Endothelial cell of umbilical vein (primary cell): ENCODE measurements around the gene CMBL. TPM values are rescaled to one million over a fixed set of nuclear protein-coding genes. Genes with fewer than 3 reads are reported as not detected.

Source experiments
- BruUV-seq: library from RNA; stranded (reverse); fragments of 400-500 nt; replicated peaks from 2 replicates; lab custom pipeline; 2021; lab: Mats Ljungman, UMichigan
- CTCF ChIA-PET: fragments of 300-600, 350-600 bp; sonication (Branson Sonifier 250); formaldehyde crosslinking; loops from one replicate; lab custom pipeline; 2021; ENCODE audit warnings: antibody characterized with exemption, inconsistent platforms; lab: Charles Lee
- POLR2A ChIA-PET: fragments of 300-600, 350-600 bp; sonication (Branson Sonifier 250); formaldehyde crosslinking; loops from one replicate; lab custom pipeline; 2021; ENCODE audit warnings: antibody characterized with exemption, inconsistent platforms; lab: Charles Lee
- DNase-seq: peaks from one replicate; pipeline ENCODE4 v3.0.0-alpha.2; 2011; ENCODE audit warnings: low read depth, low spot score
- FAIRE-seq: peaks from 2 replicates; lab custom pipeline; 2011; peaks lifted over from hg19 to GRCh38; lab: Jason Lieb, UNC
- H2AFZ ChIP-seq: 2 replicates; pipeline ENCODE4 v1.6.0; 2012; ENCODE audit warnings: low read depth, low read length, control low read depth, inconsistent platforms
- H3K27ac ChIP-seq: 2 replicates; pipeline ENCODE4 v1.5.1; 2011; ENCODE audit warnings: low read depth, mild to moderate bottlenecking, control low read depth, low read length, moderate library complexity; ENCODE audit not compliant: insufficient read depth
- H3K27me3 ChIP-seq, 2 experiments: 2 replicates each; pipeline versions ENCODE4 v1.6.0 to v1.6.1; 2011; ENCODE audit warnings: low read length in 2 of 2, mixed read lengths in 1 of 2; ENCODE audit not compliant: control insufficient read depth in 2 of 2, insufficient read depth in 2 of 2
- H3K36me3 ChIP-seq, 2 experiments: 2 replicates in 1 of 2; 3 replicates in 1 of 2; pipeline ENCODE4 v1.5.1; 2011; ENCODE audit warnings: low read length in 2 of 2, mild to moderate bottlenecking in 1 of 2, moderate library complexity in 1 of 2; ENCODE audit not compliant: control insufficient read depth in 2 of 2, insufficient read depth in 2 of 2; ENCODE audit errors: extremely low read depth in 1 of 2
- H3K4me1 ChIP-seq: 3 replicates; pipeline ENCODE4 v1.5.1; 2011; ENCODE audit warnings: mild to moderate bottlenecking, low read length; ENCODE audit not compliant: control insufficient read depth, insufficient read depth; ENCODE audit errors: extremely low read depth
- H3K4me2 ChIP-seq: 2 replicates; pipeline ENCODE4 v1.6.1; 2011; ENCODE audit warnings: low read length, control low read depth, mixed read lengths; ENCODE audit not compliant: insufficient read depth
- H3K4me3 ChIP-seq, 3 experiments: fragments of 200-600 bp in 1 of 3; sonication (generic), shearing (Covaris generic) in 1 of 3; replicated peaks in 1 of 3; 2 replicates each; pipeline ENCODE4 v1.5.1; 2011 to 2016; ENCODE audit warnings: control low read depth in 3 of 3, low read length in 3 of 3, mild to moderate bottlenecking in 2 of 3, inconsistent platforms in 1 of 3, low read depth in 1 of 3, moderate library complexity in 1 of 3; ENCODE audit not compliant: insufficient read depth in 1 of 3
- H3K79me2 ChIP-seq: 2 replicates; pipeline ENCODE4 v1.6.0; 2012; ENCODE audit warnings: low read length, inconsistent platforms; ENCODE audit not compliant: control insufficient read depth, insufficient read depth
- H3K9ac ChIP-seq: replicated peaks from 2 replicates; pipeline ENCODE3; 2011; ENCODE audit warnings: low read length, control low read depth; ENCODE audit not compliant: insufficient read depth; ENCODE audit errors: extremely low read depth
- H3K9me1 ChIP-seq: replicated peaks from 3 replicates; pipeline ENCODE4 v1.6.0; 2011; ENCODE audit warnings: mild to moderate bottlenecking, low read length; ENCODE audit not compliant: control insufficient read depth, insufficient read depth; ENCODE audit errors: extremely low read depth
- H3K9me3 ChIP-seq: replicated peaks from 2 replicates; pipeline ENCODE4 v1.5.1; 2012; ENCODE audit warnings: low read length, inconsistent platforms; ENCODE audit not compliant: control insufficient read depth, insufficient read depth
- H4K20me1 ChIP-seq: replicated peaks from 2 replicates; pipeline ENCODE3; 2011; ENCODE audit warnings: mild to moderate bottlenecking, low read length; ENCODE audit not compliant: control insufficient read depth, insufficient read depth; ENCODE audit errors: extremely low read depth
- CTCF ChIP-seq, 2 donors: IDR thresholded peaks; 1 replicate in 1 of 2; 2 replicates in 1 of 2; pipeline ENCODE4 v1.5.1; 2011; ENCODE audit warnings: low read length in 2 of 2, mild to moderate bottlenecking in 2 of 2, moderate library complexity in 2 of 2, control low read depth in 1 of 2, inconsistent platforms in 1 of 2, low read depth in 1 of 2; ENCODE audit not compliant: insufficient read depth in 1 of 2; ENCODE audit errors: extremely low read depth in 1 of 2
- EZH2 ChIP-seq: IDR thresholded peaks from 2 replicates; pipeline ENCODE4 v1.6.1; 2012; ENCODE audit warnings: borderline replicate concordance, low read depth, mild to moderate bottlenecking, moderate library complexity, low read length, inconsistent platforms; ENCODE audit not compliant: severe bottlenecking
- FOS ChIP-seq: IDR thresholded peaks from 2 replicates; pipeline ENCODE4 v1.6.1; 2011; ENCODE audit warnings: mild to moderate bottlenecking, low read length, moderate library complexity, borderline replicate concordance; ENCODE audit not compliant: insufficient read depth
- GATA2 ChIP-seq: IDR thresholded peaks from 2 replicates; pipeline ENCODE4 v1.7.0; 2011; ENCODE audit warnings: low read depth, mild to moderate bottlenecking, moderate library complexity, mixed read lengths, low read length; ENCODE audit not compliant: insufficient read length, insufficient read depth
- JUN ChIP-seq: IDR thresholded peaks from 2 replicates; pipeline ENCODE4 v1.6.1; 2011; ENCODE audit warnings: borderline replicate concordance, low read depth; ENCODE audit not compliant: insufficient read length, insufficient read depth
- MAX ChIP-seq: IDR thresholded peaks from 2 replicates; pipeline ENCODE4 v1.6.1; 2011; ENCODE audit not compliant: insufficient read depth, insufficient read length
- MYC ChIP-seq: IDR thresholded peaks from one replicate; pipeline ENCODE4 v1.6.1; 2011; ENCODE audit warnings: mild to moderate bottlenecking, low read depth, low read length
- POLR2A ChIP-seq: IDR thresholded peaks from 2 replicates; pipeline ENCODE4 v1.6.1; 2012; ENCODE audit warnings: low read depth, mild to moderate bottlenecking, control low read depth, low read length
- POLR2AphosphoS5 ChIP-seq: IDR thresholded peaks from 2 replicates; pipeline ENCODE4 v1.6.1; 2012; ENCODE audit warnings: low read depth, mild to moderate bottlenecking, control low read depth, low read length, moderate library complexity; ENCODE audit not compliant: insufficient read depth
- dilution Hi-C: fragments of 300-500 bp; cut with MboI; formaldehyde crosslinking; loops from one replicate; pipeline ENCODE4 v1.15.0; 2019; ENCODE audit warnings: low sequenced_read_pairs; ENCODE audit not compliant: extremely low pct_ligation_motif_present
- intact Hi-C: fragments of 100-400 bp; cut with micrococcal nuclease; formaldehyde crosslinking; loops from one replicate; pipeline ENCODE4 v1.10.0; 2022
- polyA plus RNA-seq, 4 experiments: library from polyadenylated mRNA; depleted of rRNA in 3 of 4; stranded (reverse) in 3 of 4; unstranded in 1 of 4; fragments of >200 nt; gene quantifications; 2 replicates each; pipeline versions ENCODE4 v1.2.1 to v1.2.3, GENCODE V29; 2011 to 2012; ENCODE audit warnings: missing spikeins in 1 of 4
- total RNA-seq: library from RNA; stranded (reverse); gene quantifications from 2 replicates; pipeline ENCODE4 v1.2.3, GENCODE V29; 2021

The CMBL gene
- total and polyA plus RNA-seq, 2 donors (not counting 3 experiments of a cell fraction or from before 2014, with no cell fraction given) = 15.9 to 19.8 TPM

GRCh38 chr5:10329820-10330481, 22.2 kb upstream of the CMBL start:
- Histone ChIP-seq H3K27ac (no peak overlapping the region), H3K36me3 (no peaks in the 10 kb centered on the region), H3K9me1 (no peaks in the 10 kb centered on the region), H3K27me3 (peaks cover 9 to 16% of the 10 kb centered on the region in 2 experiments), H3K9ac (no peak overlapping the region), H3K4me2 (no peak overlapping the region), H4K20me1 (no peaks in the 10 kb centered on the region), H2AFZ (no peak overlapping the region), H3K79me2 (no peaks in the 10 kb centered on the region), H3K4me3 (no peak overlapping the region), H3K9me3 (no peaks in the 10 kb centered on the region), H3K4me1 (no peaks in the 10 kb centered on the region)
- DNase-seq (no peak), FAIRE-seq (no peak)
- TF ChIP-seq MAX (no peak), FOS (no peak), EZH2 (no peak), POLR2A (no peak), POLR2AphosphoS5 (no peak), CTCF (IDR thresholded peaks at IDR 0.05; ENCODE audit: extremely low read depth in 1 of 2, insufficient read depth in 1 of 2, low read depth in 1 of 2, low read length in 2 of 2) (no peak), JUN (no peak), GATA2 (no peak), MYC (no peak)
- dilution Hi-C loops = no loop called here
- intact Hi-C loops = no loop called here
- ChIA-PET POLR2A (interaction anchor here (1.5 kb wide), 1 partner anchor 23 kb away, joined by 5 read pairs; the partner anchor contains the start of gene MARCHF6), CTCF (interaction anchor here (0.8 to 2.0 kb wide), 4 partner anchors 14 to 46 kb away, joined by 3 to 8 read pairs (median 4); no protein-coding TSS in a partner anchor)
- no TSS peak for BruUV-seq
